CD4-positive, alpha-beta memory T cell (primary cell): ENCODE measurements around the gene TRAF4. TPM values are rescaled to one million over a fixed set of nuclear protein-coding genes. Genes with fewer than 3 reads are reported as not detected.

Experiments
- CTCF ChIA-PET: fragments of 350-600 bp; sonication (Branson Sonifier 250); formaldehyde crosslinking; loops from one replicate; lab custom pipeline; 2021; ENCODE audit warnings: inconsistent platforms; ENCODE audit not compliant: partially characterized antibody; lab: Charles Lee
- POLR2A ChIA-PET: fragments of 350-600 bp; sonication (Branson Sonifier 250); formaldehyde crosslinking; loops from one replicate; lab custom pipeline; 2021; ENCODE audit not compliant: partially characterized antibody; lab: Charles Lee
- DNase-seq, 5 donors: peaks; one replicate each; pipeline versions ENCODE4 v3.0.0 to v3.0.0-alpha.2; 2020 to 2022; ENCODE audit warnings: mixed read lengths in 1 of 5
- H3K27ac ChIP-seq: one replicate; pipeline ENCODE4 v1.7.0; 2013; ENCODE audit warnings: low read depth, low read length
- H3K27me3 ChIP-seq: 2 replicates; pipeline ENCODE4 v1.7.0; 2013; ENCODE audit warnings: mild to moderate bottlenecking, low read length, moderate library complexity; ENCODE audit not compliant: insufficient read depth
- H3K36me3 ChIP-seq: 2 replicates; pipeline ENCODE4 v1.7.0; 2013; ENCODE audit warnings: mild to moderate bottlenecking, low read length, moderate library complexity; ENCODE audit not compliant: insufficient read depth
- H3K4me1 ChIP-seq: 2 replicates; pipeline ENCODE4 v1.7.0; 2013; ENCODE audit warnings: mild to moderate bottlenecking, low read length, moderate library complexity; ENCODE audit not compliant: insufficient read depth
- H3K4me3 ChIP-seq, 2 donors: one replicate each; pipeline ENCODE4 v1.7.0; 2013; ENCODE audit warnings: low read length in 2 of 2, mild to moderate bottlenecking in 1 of 2
- H3K9me3 ChIP-seq, 2 donors: one replicate each; pipeline ENCODE4 v1.7.0; 2013; ENCODE audit warnings: low read length in 2 of 2, control low read depth in 1 of 2; ENCODE audit not compliant: control insufficient read depth in 1 of 2
- H3K27ac Mint-ChIP-seq, 7 donors: one replicate each; pipeline ENCODE4 v1.8.0; 2020 to 2021; ENCODE audit warnings: mixed read lengths in 7 of 7, mild to moderate bottlenecking in 6 of 7, inconsistent platforms in 3 of 7, moderate library complexity in 3 of 7
- H3K27me3 Mint-ChIP-seq, 2 donors: one replicate each; pipeline ENCODE4 v1.8.0; 2020 to 2021; ENCODE audit warnings: mixed read lengths in 2 of 2
- H3K36me3 Mint-ChIP-seq, 2 donors: one replicate each; pipeline ENCODE4 v1.8.0; 2020 to 2021; ENCODE audit warnings: mixed read lengths in 2 of 2, inconsistent platforms in 1 of 2, mild to moderate bottlenecking in 1 of 2
- H3K4me1 Mint-ChIP-seq, 4 donors: one replicate each; pipeline ENCODE4 v1.8.0; 2020 to 2021; ENCODE audit warnings: mixed read lengths in 4 of 4, mild to moderate bottlenecking in 1 of 4
- H3K4me3 Mint-ChIP-seq, 8 donors: one replicate each; pipeline ENCODE4 v1.8.0; 2020 to 2021; ENCODE audit warnings: mixed read lengths in 8 of 8, mild to moderate bottlenecking in 7 of 8, moderate library complexity in 6 of 8, inconsistent platforms in 3 of 8
- H3K9me3 Mint-ChIP-seq, 8 donors: one replicate each; pipeline ENCODE4 v1.8.0; 2020 to 2021; ENCODE audit warnings: mixed read lengths in 8 of 8, mild to moderate bottlenecking in 5 of 8, inconsistent platforms in 3 of 8, moderate library complexity in 1 of 8
- intact Hi-C: fragments of 100-400 bp; cut with micrococcal nuclease; formaldehyde crosslinking; loops from one replicate; pipeline ENCODE4 v1.15.1; 2023
- polyA plus RNA-seq, 2 donors: library from polyadenylated mRNA; unstranded; fragments of 300-500 nt; fragmentation: Illumina TruSeq; gene quantifications; one replicate each; pipeline ENCODE4 v1.2.3, GENCODE V29; 2021
- total RNA-seq, 2 experiments: library from RNA; stranded (reverse); gene quantifications; one replicate each; pipeline ENCODE4 v1.2.3, GENCODE V29; 2021

The TRAF4 gene
- total and polyA plus RNA-seq, 4 experiments from 2014 or later, result 0.61 to 32.9 (median 16.9) TPM

DNA sequence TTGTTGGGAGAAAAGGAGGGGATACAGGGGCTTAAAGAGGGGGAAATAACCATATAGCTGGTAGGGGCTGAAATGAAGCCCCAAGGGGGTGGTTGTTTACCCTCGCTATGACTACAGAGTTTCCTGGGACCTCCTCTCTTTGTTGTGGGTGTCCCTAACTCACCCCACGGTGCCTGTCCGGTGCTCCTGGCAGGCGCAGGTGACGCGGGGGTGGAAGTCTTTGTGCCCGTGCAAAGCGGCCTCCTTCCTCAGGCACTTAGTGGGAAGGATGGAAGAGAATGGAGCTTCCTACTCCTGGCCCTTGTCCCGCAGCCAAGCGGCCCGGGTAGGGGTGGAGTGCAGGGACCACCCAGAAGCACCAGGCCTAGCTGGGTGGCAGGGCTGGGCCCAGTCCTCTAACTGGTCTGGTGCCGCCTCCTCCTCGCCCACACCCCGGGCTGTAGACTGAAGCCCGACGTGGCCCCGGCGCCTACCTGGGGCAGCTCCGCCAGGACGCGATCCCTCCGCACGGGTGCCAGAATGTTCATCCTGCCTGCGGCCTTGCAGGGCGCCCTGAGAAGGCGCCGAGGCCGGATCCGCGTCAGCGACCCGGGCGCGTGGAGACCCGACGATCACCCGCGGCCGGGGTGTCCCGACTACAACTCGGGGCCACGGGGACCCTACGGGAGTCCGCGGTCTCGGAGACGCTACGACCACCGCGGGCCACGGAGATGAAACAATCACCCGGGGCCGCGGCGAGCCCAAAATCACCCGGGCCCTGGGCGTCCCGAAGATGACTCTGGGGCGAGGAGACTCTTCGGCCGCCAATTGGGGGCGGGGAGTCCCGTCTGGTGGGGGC is 26.9 kb upstream of the TRAF4 start:
- Histone ChIP-seq H3K27ac (no peak overlapping the region), H3K9me3 (no peaks in the 10 kb centered on the region), H3K36me3 (peaks cover 10% of the 10 kb centered on the region), H3K4me3 (no peak overlapping the region), H3K4me1 (peaks cover 38% of the 10 kb centered on the region), H3K27me3 (peaks cover 11% of the 10 kb centered on the region)
- Mint-ChIP-seq H3K4me3 (peak overlapping the region in 1 of 8 donors; percentile 39), H3K27me3 (peaks cover 9 to 18% of the 10 kb centered on the region in 2 donors), H3K36me3 (peaks cover 22 to 25% of the 10 kb centered on the region in 2 donors), H3K27ac (peak overlapping the region in 2 of 7 donors; percentile 4 to 16), H3K4me1 (peaks cover 25 to 46% (median 36%) of the 10 kb centered on the region in 4 donors), H3K9me3 (no peaks in the 10 kb centered on the region)
- no peak for DNase-seq
- ChIA-PET CTCF (interaction anchor here (1.2 kb wide), 1 partner anchor 47 kb away, joined by 3 read pairs; no protein-coding TSS in a partner anchor), POLR2A (interaction anchor here (0.8 kb wide), 1 partner anchor 235 kb away, joined by 3 read pairs; the partner anchor contains the start of gene PHF12)
- intact Hi-C loops, result loop anchor here (5.0 kb wide), 1 partner anchor 425 kb away; no protein-coding TSS in a partner anchor

- Mint-ChIP-seq H3K4me1 (peaks cover 24 to 46% (median 35%) of the 10 kb centered on the region in 4 donors), H3K4me3 (peak within 1 kb of the TSS; percentile 49 to 71 (median 53)), H3K36me3 (peaks cover 22 to 28% of the 10 kb centered on the region in 2 donors), H3K9me3 (no peaks in the 10 kb centered on the region), H3K27me3 (peaks cover 9 to 18% of the 10 kb centered on the region in 2 donors), H3K27ac (peak within 1 kb of the TSS in 5 of 7 donors; percentile 52 to 96 (median 74))
- Histone ChIP-seq H3K27ac (no peak within 1 kb of the TSS), H3K4me1 (peaks cover 38% of the 10 kb centered on the region), H3K9me3 (no peaks in the 10 kb centered on the region), H3K27me3 (peaks cover 11% of the 10 kb centered on the region), H3K4me3 (no peak within 1 kb of the TSS), H3K36me3 (peaks cover 16% of the 10 kb centered on the region)
- CTCF ChIA-PET, result interaction anchor here (1.4 to 2.2 kb wide), 2 partner anchors 10 to 71 kb away, joined by 3 to 10 read pairs; partner anchors contain the start of gene NEK8
- intact Hi-C loops, result loop anchor here (2.0 to 5.0 kb wide), 2 partner anchors 71 to 425 kb away; no protein-coding TSS in a partner anchor
- DNase-seq, result no peak
- POLR2A ChIA-PET, result interaction anchor here (1.2 to 3.5 kb wide), 2 partner anchors 11 to 71 kb away, joined by 4 to 75 read pairs; partner anchors contain the start of gene NEK8
Observed at GRCh38 chr17:28717578-28718332, 26.1 kb upstream of the TRAF4 start, which contains the start of gene RAB34. TSS of gene RAB34 (minus strand) at chr17:28717868. CDS start at chr17:28717266, 602 bp downstream.

GRCh38 chr17:28718333-28719020 is 25.3 kb upstream of the TRAF4 start:
- Mint-ChIP-seq H3K4me3 (peak overlapping the region; percentile 49 to 71 (median 53)), H3K36me3 (peaks cover 27 to 33% of the 10 kb centered on the region in 2 donors), H3K9me3 (no peaks in the 10 kb centered on the region), H3K27ac (peak overlapping the region in 5 of 7 donors; percentile 52 to 96 (median 74)), H3K27me3 (peaks cover 9 to 18% of the 10 kb centered on the region in 2 donors), H3K4me1 (peaks cover 24 to 51% (median 38%) of the 10 kb centered on the region in 4 donors)
- Histone ChIP-seq H3K4me1 (peaks cover 45% of the 10 kb centered on the region), H3K4me3 (no peak overlapping the region), H3K27ac (no peak overlapping the region), H3K36me3 (peaks cover 24% of the 10 kb centered on the region), H3K27me3 (peaks cover 11% of the 10 kb centered on the region), H3K9me3 (no peaks in the 10 kb centered on the region)
- CTCF ChIA-PET, result interaction anchor here (1.2 to 2.2 kb wide), 4 partner anchors 9 to 234 kb away, joined by 3 to 15 read pairs (median 7); partner anchors contain the start of genes NEK8 and PHF12
- no peak for DNase-seq
- POLR2A ChIA-PET, result interaction anchor here (1.2 to 11.0 kb wide), 10 partner anchors 8 to 232 kb away, joined by 3 to 528 read pairs (median 20); partner anchors contain the start of genes BLTP2, FLOT2, NEK8 and PHF12
- intact Hi-C loops, result loop anchor here (1.0 to 5.0 kb wide), 5 partner anchors 7 to 424 kb away; partner anchors contain the start of genes NEK8 and PROCA1

DNA sequence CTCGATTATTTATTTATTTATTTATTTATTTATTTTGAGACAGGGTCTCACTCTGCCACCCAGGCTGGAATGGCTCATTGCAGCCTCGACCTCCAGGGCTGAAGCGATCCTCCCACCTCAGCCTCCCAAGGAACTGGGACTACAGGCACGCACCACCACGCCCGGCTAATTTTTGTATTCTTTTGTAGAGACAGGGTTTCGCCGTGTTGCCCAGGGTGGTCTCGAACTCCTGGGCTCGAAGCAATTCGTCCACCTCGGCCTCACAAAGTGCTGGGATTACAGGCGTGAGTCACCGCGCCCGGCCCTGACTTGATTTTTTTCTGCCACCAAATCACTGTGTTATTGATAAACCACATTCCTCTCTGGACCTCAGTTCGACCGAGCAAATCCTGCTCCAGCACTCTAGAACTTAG is 24.8 kb upstream of the TRAF4 start:
- H3K9me3 ChIP-seq, result no peaks in the 10 kb centered on the region
- peaks cover 9 to 18% of the 10 kb centered on the region in 2 donors for H3K27me3 Mint-ChIP-seq
- peak overlapping the region; percentile 86 for H3K27ac ChIP-seq
- peak overlapping the region; percentile 94 to 99 (median 96) for H3K4me3 Mint-ChIP-seq
- H3K4me3 ChIP-seq, result peak overlapping the region; percentile 78 to 95
- POLR2A ChIA-PET, result interaction anchor here (0.6 to 11.0 kb wide), 27 partner anchors 9 to 575 kb away, joined by 3 to 528 read pairs (median 4); partner anchors contain the start of genes ALDOC, BLTP2, DHRS13 and FLOT2
- peak overlapping the region; percentile 96 to 100 (median 99) for H3K27ac Mint-ChIP-seq
- peaks cover 26 to 56% (median 41%) of the 10 kb centered on the region in 4 donors for H3K4me1 Mint-ChIP-seq
- intact Hi-C loops, result loop anchor here (1.0 to 5.0 kb wide), 5 partner anchors 8 to 423 kb away; partner anchors contain the start of genes NEK8 and PROCA1
- peaks cover 11% of the 10 kb centered on the region for H3K27me3 ChIP-seq
- CTCF ChIA-PET, result interaction anchor here (0.6 to 2.2 kb wide), 14 partner anchors 7 to 234 kb away, joined by 3 to 21 read pairs (median 4); partner anchors contain the start of genes DHRS13, NEK8, PHF12 and PROCA1
- H3K36me3 Mint-ChIP-seq, result peaks cover 31 to 39% of the 10 kb centered on the region in 2 donors
- peaks cover 45% of the 10 kb centered on the region for H3K4me1 ChIP-seq
- peaks cover 28% of the 10 kb centered on the region for H3K36me3 ChIP-seq
- no peak for DNase-seq
- no peaks in the 10 kb centered on the region for H3K9me3 Mint-ChIP-seq

- peaks cover 35 to 53% of the 10 kb centered on the region in 2 donors for H3K36me3 Mint-ChIP-seq
- peaks cover 38 to 70% (median 53%) of the 10 kb centered on the region in 4 donors for H3K4me1 Mint-ChIP-seq
Observed at GRCh38 chr17:28720247-28720996, 23.4 kb upstream of the TRAF4 start.

More at GRCh38 chr17:28720247-28720996, 23.4 kb upstream of the TRAF4 start:
- Histone ChIP-seq H3K36me3 (peaks cover 42% of the 10 kb centered on the region), H3K27me3 (peaks cover 11% of the 10 kb centered on the region), H3K27ac (peak overlapping the region; percentile 86), H3K4me3 (peak overlapping the region; percentile 78 to 95), H3K9me3 (no peaks in the 10 kb centered on the region), H3K4me1 (peaks cover 53% of the 10 kb centered on the region)
- peak in 1 of 5 donors; percentile 69 for DNase-seq
- intact Hi-C loops, result loop anchor here (10.0 kb wide), 1 partner anchor 574 kb away; the partner anchor contains the start of gene NUFIP2
- ChIA-PET CTCF (interaction anchor here (0.6 to 2.2 kb wide), 10 partner anchors 8 to 396 kb away, joined by 3 to 21 read pairs (median 5); partner anchors contain the start of genes DHRS13, NEK8, PHF12 and PROCA1), POLR2A (interaction anchor here (0.7 to 11.0 kb wide), 26 partner anchors 8 to 895 kb away, joined by 3 to 528 read pairs (median 4); partner anchors contain the start of genes ALDOC, BLTP2, DHRS13 and FLOT2)
- H3K27ac Mint-ChIP-seq, result peak overlapping the region; percentile 96 to 100 (median 99)
- no peaks in the 10 kb centered on the region for H3K9me3 Mint-ChIP-seq
- peak overlapping the region; percentile 94 to 99 (median 96) for H3K4me3 Mint-ChIP-seq
- peaks cover 5 to 12% of the 10 kb centered on the region in 2 donors for H3K27me3 Mint-ChIP-seq
